ENCODE measurements around the gene ROBO3.

ROBO3 gene

GRCh38 chr11:124892750-124893454 is 27.7 kb downstream of the ROBO3 start:
- no peak for DNase-seq (ENCODE audit: low spot score)

- DNase-seq (ENCODE audit: low spot score), result no peak
These were observed 28.7 kb downstream of the ROBO3 start for GRCh38 chr11:124893781-124894401.

GRCh38 chr11:124894606-124895430 is 29.6 kb downstream of the ROBO3 start:
- DNase-seq (ENCODE audit: low spot score), result no peak

GRCh38 chr11:124895471-124895971 is 30.3 kb downstream of the ROBO3 start:
- no peak for DNase-seq (ENCODE audit: low spot score)

- no peak for DNase-seq (ENCODE audit: low spot score)
These were observed 31.0 kb downstream of the ROBO3 start for GRCh38 chr11:124896071-124896750.

- DNase-seq (ENCODE audit: low spot score), result no peak
These were observed 31.7 kb downstream of the ROBO3 start for GRCh38 chr11:124896821-124897391.

GRCh38 chr11:124897674-124898262 is 32.5 kb downstream of the ROBO3 start, which contains the start of gene ROBO4:
Gene ROBO4 (minus strand): TSS chr11:124897865. CDS start chr11:124897795, 70 bp downstream.
- no peak for DNase-seq (ENCODE audit: low spot score)

GRCh38 chr11:124898263-124898680 is 33.0 kb downstream of the ROBO3 start:
- DNase-seq (ENCODE audit: low spot score), result no peak

GRCh38 chr11:124898711-124899110 is 33.5 kb downstream of the ROBO3 start:
- DNase-seq (ENCODE audit: low spot score), result no peak

- no peak for DNase-seq (ENCODE audit: low spot score)
These were observed 34.3 kb downstream of the ROBO3 start for GRCh38 chr11:124899383-124900145.

GRCh38 chr11:124900464-124900863 is 35.2 kb downstream of the ROBO3 start:
- no peak for DNase-seq (ENCODE audit: low spot score)

- DNase-seq (ENCODE audit: low spot score), result no peak
These were observed 37.4 kb downstream of the ROBO3 start for GRCh38 chr11:124902616-124903015.

GRCh38 chr11:124915541-124916369 is 50.5 kb downstream of the ROBO3 start:
- DNase-seq (ENCODE audit: low spot score), result no peak

- DNase-seq (ENCODE audit: low spot score), result no peak
These were observed 51.1 kb downstream of the ROBO3 start for GRCh38 chr11:124916370-124916710.

- no peak for DNase-seq (ENCODE audit: low spot score)
These were observed 51.9 kb downstream of the ROBO3 start for GRCh38 chr11:124917115-124917637.

GRCh38 chr11:124918950-124919349 is 53.7 kb downstream of the ROBO3 start, which contains the start of gene HEPN1:
Gene HEPN1 (plus strand): TSS chr11:124919250.
- DNase-seq (ENCODE audit: low spot score), result no peak

GRCh38 chr11:124919898-124920297 is 54.7 kb downstream of the ROBO3 start:
- no peak for DNase-seq (ENCODE audit: low spot score)

- no peak for DNase-seq (ENCODE audit: low spot score)
These were observed 55.1 kb downstream of the ROBO3 start for GRCh38 chr11:124920356-124920755.

GRCh38 chr11:124920870-124921609 is 55.8 kb downstream of the ROBO3 start:
- DNase-seq (ENCODE audit: low spot score), result peak; percentile 80
